GM12864 (cell line): ENCODE data around the gene RAD9A.

Experiments used
- DNase-seq: peaks from one replicate; pipeline ENCODE4 v3.0.0-alpha.2; 2011; ENCODE audit warnings: low read depth
- H3K4me3 ChIP-seq: 2 replicates; pipeline ENCODE4 v1.5.1; 2011; ENCODE audit warnings: mild to moderate bottlenecking, low read depth, low read length, control low read depth
- TF ChIP-seq, protein P1 (sequence below): IDR thresholded peaks from 2 replicates; pipeline ENCODE4 v1.5.1; 2011; ENCODE audit warnings: low read depth, mild to moderate bottlenecking, moderate library complexity, low read length, control low read depth, inconsistent platforms; ENCODE audit errors: missing control alignments

RAD9A gene

DNA sequence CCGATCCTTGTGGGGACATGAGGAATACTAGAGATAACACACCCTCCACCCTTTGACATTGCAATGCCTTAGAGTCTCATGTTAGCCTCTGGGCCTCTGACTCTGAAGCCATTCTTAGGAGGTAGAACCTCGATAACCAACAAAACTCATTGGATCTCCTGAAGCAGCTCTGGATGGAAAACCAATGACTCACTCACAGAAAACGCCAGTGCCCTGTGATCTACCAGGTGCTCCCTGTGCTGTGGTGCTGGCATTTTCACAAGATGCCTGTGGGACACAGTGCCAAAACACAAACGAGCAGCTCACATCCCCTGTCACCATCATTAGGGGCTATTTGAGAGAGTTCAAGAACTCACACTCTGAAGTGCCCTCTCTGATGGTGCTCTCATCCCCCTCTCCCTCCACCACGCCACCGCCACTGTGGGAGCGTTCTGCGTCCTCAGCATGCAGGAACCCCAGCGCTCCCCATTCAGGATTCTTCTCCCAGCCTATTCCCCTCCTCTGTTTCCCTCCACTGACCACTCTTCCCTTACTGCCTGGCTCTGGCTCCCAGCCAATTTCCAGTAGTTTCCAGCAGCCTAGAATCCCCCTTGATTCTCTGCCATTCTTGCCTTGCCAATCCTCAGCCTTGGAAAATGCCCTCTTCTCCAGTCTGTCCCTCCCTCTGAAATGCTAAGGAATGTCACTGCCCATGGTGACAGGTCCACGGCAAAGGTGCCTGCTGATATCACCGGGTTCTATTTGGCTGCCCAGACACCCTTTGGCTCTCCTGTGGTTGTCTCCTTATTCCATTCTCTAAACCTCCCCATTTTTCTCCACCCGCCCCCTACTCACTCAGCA, 33.7 kb upstream of the RAD9A start:
- H3K4me3 ChIP-seq, result no peak overlapping the region
- no peak for DNase-seq
- TF ChIP-seq, protein P1, sequence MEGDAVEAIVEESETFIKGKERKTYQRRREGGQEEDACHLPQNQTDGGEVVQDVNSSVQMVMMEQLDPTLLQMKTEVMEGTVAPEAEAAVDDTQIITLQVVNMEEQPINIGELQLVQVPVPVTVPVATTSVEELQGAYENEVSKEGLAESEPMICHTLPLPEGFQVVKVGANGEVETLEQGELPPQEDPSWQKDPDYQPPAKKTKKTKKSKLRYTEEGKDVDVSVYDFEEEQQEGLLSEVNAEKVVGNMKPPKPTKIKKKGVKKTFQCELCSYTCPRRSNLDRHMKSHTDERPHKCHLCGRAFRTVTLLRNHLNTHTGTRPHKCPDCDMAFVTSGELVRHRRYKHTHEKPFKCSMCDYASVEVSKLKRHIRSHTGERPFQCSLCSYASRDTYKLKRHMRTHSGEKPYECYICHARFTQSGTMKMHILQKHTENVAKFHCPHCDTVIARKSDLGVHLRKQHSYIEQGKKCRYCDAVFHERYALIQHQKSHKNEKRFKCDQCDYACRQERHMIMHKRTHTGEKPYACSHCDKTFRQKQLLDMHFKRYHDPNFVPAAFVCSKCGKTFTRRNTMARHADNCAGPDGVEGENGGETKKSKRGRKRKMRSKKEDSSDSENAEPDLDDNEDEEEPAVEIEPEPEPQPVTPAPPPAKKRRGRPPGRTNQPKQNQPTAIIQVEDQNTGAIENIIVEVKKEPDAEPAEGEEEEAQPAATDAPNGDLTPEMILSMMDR, result no peak

DNA sequence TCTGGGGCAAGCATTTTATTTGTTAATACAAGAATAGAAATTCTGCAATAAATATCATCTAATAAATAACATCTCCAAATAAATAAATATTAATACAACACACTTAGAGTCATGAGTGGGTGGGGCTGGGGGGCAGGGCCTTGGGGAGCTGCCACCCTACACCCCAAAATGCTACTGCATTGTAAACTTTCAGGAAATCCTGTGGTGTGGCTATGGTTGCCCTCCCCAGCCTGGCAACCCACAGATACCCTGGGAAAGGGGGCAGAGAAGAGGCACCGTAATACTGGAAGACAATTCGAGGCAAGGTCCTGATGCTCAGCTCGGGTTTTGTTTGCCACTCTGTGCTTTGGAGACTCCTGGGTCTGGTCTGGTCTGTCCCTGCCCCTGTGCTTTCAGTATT, 27.6 kb upstream of the RAD9A start:
- no peak overlapping the region for H3K4me3 ChIP-seq
- no peak for DNase-seq
- TF ChIP-seq, protein P1, result no peak

DNA sequence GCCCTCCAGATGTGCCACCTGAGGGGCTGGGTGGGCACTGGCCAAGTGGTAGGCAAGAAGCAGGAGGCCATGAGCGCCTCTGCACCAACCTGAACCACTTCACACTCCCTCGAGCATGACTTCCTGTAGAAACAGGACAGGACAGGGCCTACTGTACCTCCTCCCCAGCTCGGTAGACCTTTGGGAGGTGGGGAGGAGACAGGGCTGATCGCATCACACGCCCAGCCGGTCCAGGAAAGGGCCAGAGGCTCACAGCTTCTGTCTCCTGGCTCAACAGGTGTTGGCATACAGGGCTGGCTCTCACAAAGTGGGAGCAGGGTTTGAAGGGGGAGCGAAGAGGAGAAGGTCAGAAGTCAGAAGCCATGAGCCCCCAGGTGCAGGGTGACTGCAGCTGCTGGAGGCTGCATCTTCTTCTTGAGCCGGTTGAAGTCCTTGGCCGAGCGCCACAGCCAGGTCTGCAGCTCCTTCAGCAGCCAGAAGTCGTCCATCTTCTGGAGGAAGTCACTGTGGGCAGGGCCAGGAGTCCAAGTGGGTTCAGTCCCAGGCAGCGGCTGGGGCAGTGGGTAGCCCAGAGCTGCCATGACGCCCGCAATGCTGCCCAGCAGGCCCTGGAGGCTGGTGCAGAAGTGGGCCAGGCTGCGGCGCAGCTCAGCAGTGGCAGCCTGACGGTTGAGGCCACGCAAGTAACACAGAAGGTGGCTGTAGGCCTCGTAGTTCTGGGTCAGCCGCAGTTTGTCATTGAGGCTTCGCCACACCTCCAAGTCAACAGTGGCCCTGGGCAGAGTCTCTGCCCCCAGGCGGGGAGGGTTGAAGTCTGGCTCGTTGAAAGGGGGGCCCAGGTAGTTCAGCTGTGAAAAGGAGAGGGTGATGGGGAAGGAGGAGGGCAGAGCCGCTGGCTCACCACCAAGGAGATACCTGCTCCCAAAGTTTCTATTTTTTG, 26.7 kb upstream of the RAD9A start:
- H3K4me3 ChIP-seq, result no peak overlapping the region
- no peak for DNase-seq
- TF ChIP-seq, protein P1, result no peak

DNA sequence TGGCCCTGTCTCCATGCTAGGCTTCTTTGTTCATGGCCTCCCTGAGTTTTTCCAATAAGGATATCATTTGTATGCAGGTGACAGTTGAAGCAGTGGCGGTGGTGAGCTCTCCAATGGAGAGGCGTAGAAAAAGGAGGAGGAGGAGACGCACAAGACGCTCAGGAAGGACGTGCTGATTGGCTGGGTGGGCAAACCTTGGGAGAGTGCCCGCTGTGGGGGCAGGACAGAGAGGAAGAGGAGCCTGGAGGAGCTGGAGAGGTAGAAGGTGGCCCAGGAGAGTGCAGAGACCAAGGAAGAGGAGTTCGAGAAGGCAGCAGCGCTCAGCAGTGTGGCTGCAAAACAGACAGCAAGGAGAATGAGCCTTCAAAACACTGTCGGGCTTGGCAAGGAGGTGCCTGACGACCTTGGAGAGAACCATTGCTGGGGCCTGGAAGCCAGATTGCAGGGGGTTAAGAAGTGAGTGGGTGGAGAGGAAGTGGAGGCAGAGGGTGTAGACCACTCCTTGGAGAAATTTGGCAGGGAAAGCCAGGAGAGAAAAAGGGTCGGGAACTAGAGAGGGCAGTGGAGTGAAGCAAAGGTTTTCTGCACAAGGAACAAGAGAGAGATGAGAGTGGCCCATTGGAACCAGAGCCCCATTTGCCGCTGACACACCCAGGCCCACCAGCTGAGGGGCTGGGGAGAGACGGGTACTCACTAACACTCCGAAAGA, 25.9 kb upstream of the RAD9A start:
- no peak overlapping the region for H3K4me3 ChIP-seq
- DNase-seq, result no peak
- TF ChIP-seq, protein P1, result no peak

DNA sequence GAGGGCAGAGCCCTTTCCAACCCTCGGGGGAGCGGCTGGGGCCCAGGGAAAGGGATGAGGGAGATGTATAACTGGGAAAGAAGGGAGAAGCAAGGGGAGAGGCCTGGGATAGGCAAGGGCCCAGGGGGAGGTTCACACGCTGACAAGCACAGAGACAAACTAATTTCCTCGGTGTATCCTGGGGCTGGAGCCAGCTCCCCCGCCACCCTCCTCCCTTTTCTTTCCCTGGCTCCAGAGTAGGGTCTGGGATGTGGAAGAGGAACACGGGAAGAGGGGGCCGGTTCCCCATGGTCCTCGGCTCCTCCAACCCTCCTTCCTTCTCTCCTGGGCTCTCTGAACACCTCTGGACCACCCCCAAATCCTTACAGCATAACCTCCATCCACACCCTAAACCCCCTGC, 25.2 kb upstream of the RAD9A start:
- H3K4me3 ChIP-seq, result no peak overlapping the region
- no peak for DNase-seq
- TF ChIP-seq, protein P1, result no peak

DNA sequence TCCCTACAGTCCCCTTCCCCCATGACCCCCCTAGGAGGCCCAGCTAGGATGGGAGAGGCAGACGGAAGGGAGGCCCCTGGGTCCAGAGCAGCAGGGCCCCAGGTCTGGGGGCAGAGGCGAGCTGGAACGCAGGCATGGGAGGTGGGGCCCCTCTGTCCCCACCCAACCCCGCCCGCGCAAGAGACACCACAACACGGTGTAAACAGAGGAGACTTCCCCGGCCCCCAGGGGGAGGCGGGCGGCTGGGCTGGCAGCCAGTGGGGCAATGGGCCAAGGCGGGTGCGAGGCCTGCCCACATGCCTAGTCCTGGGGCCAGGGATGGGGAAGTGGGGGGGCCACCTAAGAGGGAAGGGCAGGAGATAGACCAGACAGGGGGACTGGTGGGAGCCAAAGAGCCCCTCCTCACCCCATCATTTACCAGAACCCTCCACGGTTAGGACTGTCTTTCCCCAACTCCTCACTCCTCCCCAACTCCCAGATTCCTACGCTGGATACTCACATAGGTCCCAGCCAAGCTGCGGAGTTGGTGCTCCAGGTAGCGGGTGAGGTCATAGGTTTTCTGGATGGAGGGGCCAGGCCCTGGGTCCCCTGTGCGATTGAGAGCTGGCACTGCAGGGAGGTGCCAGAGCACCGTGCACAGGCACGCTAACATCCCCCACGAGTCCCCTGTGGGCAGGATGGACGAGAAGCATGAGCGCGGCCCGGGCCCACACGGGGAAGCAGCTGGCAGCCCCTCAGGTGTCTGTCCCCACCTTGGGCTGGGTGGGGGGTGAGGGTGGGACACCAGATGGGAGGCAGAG, 24.6 kb upstream of the RAD9A start:
- TF ChIP-seq, protein P1, result no peak
- H3K4me3 ChIP-seq, result no peak overlapping the region
- DNase-seq, result no peak
